Panc1 (cell line): ENCODE data around the gene TSC22D1. TPM values are rescaled to one million over a fixed set of nuclear protein-coding genes. Genes with fewer than 3 reads are reported as not detected.

ENCODE experiments used
- ATAC-seq: fragments of 200-7000 bp; cut with Tn5 transposase; 2 replicates; pipeline ENCODE4 v1.9.1; 2020; ENCODE audit warnings: mild to moderate bottlenecking, moderate library complexity
- BruUV-seq: library from RNA; stranded (reverse); fragments of 400-500 nt; replicated peaks from 2 replicates; lab custom pipeline; 2021; lab: Mats Ljungman, UMichigan
- CTCF ChIA-PET: fragments of 300-600 bp; sonication (Branson Sonifier 250); formaldehyde crosslinking; loops from one replicate; lab custom pipeline; 2022; ENCODE audit warnings: antibody characterized with exemption; lab: Charles Lee
- POLR2A ChIA-PET: fragments of 300-600 bp; sonication (Branson Sonifier 250); formaldehyde crosslinking; loops from one replicate; lab custom pipeline; 2022; ENCODE audit warnings: antibody characterized with exemption; lab: Charles Lee
- DNase-seq: peaks from one replicate; pipeline ENCODE4 v3.0.0-alpha.2; 2010; ENCODE audit warnings: low read depth, low spot score
- H3K27ac ChIP-seq: 2 replicates; pipeline ENCODE4 v1.5.1; 2011; ENCODE audit warnings: mild to moderate bottlenecking, low read length, inconsistent platforms
- H3K27me3 ChIP-seq: fragments of 200-500 bp; sonication (Bioruptor generic); 2 replicates; pipeline ENCODE4 v1.6.0; 2014; ENCODE audit warnings: low read length, inconsistent platforms; ENCODE audit not compliant: control insufficient read depth, insufficient read depth
- H3K36me3 ChIP-seq: fragments of 200-500 bp; sonication (Bioruptor generic); 2 replicates; pipeline ENCODE4 v1.5.1; 2014; ENCODE audit warnings: inconsistent platforms, mild to moderate bottlenecking, low read length, moderate library complexity; ENCODE audit not compliant: control insufficient read depth, insufficient read depth
- H3K4me1 ChIP-seq: 2 replicates; pipeline ENCODE4 v1.5.1; 2011; ENCODE audit warnings: inconsistent platforms, mild to moderate bottlenecking, low read length, moderate library complexity; ENCODE audit not compliant: control insufficient read depth, insufficient read depth
- H3K4me3 ChIP-seq, 2 experiments: 2 replicates each; pipeline ENCODE4 v1.5.1; 2011 to 2012; ENCODE audit warnings: low read depth in 2 of 2, low read length in 2 of 2, mild to moderate bottlenecking in 2 of 2, inconsistent platforms in 1 of 2, moderate library complexity in 1 of 2
- H3K9me3 ChIP-seq: fragments of 200-500 bp; sonication (Bioruptor generic); 2 replicates; pipeline ENCODE4 v1.5.1; 2014; ENCODE audit warnings: low read depth, mild to moderate bottlenecking, inconsistent platforms, low read length, moderate library complexity; ENCODE audit not compliant: control insufficient read depth, insufficient read depth
- CTCF ChIP-seq: fragments of 450-650 bp; IDR thresholded peaks from 2 replicates; pipeline ENCODE4 v1.5.1; 2017; ENCODE audit warnings: mild to moderate bottlenecking
- POLR2AphosphoS5 ChIP-seq: IDR thresholded peaks from 2 replicates; pipeline ENCODE4 v1.6.1; 2012; ENCODE audit warnings: mild to moderate bottlenecking, low read depth, low read length, moderate library complexity
- REST ChIP-seq, 2 experiments: IDR thresholded peaks; 2 replicates each; pipeline ENCODE4 v1.6.1; 2011 to 2012; ENCODE audit warnings: low read depth in 2 of 2, control low read depth in 1 of 2, low read length in 1 of 2, mild to moderate bottlenecking in 1 of 2, moderate library complexity in 1 of 2; ENCODE audit not compliant: insufficient read depth in 1 of 2
- SIN3A ChIP-seq: IDR thresholded peaks from 2 replicates; pipeline ENCODE4 v1.6.1; 2012; ENCODE audit warnings: low read depth, mild to moderate bottlenecking, low read length, moderate library complexity, borderline replicate concordance; ENCODE audit not compliant: insufficient read depth
- TCF7L2 ChIP-seq: IDR thresholded peaks from 2 replicates; pipeline ENCODE4 v1.6.1; 2011; ENCODE audit warnings: mild to moderate bottlenecking, low read depth, low read length, inconsistent platforms
- in situ Hi-C: cut with HindIII; loops from 2 replicates; pipeline ENCODE4 v1.10.0; 2016; ENCODE audit warnings: low sequenced_read_pairs, low pct_unique_long_range_greater_than_20kb
- intact Hi-C: fragments of 100-400 bp; cut with micrococcal nuclease; formaldehyde crosslinking; loops from one replicate; pipeline ENCODE4 v1.10.0; 2022; ENCODE audit not compliant: unreplicated experiment
- total RNA-seq: library from RNA; stranded (reverse); gene quantifications from one replicate; pipeline ENCODE4 v1.2.1, GENCODE V29; 2021; ENCODE audit not compliant: unreplicated experiment

The TSC22D1 gene
- total RNA-seq, 1 experiment from 2014 or later, result 31.8 TPM

- TF ChIP-seq REST (IDR thresholded peaks at IDR 0.05; ENCODE audit: insufficient read depth in 1 of 2, low read depth in 2 of 2, low read length in 1 of 2) (no peak), CTCF (no peak), TCF7L2 (no peak), SIN3A (no peak), POLR2AphosphoS5 (no peak)
- no peaks in the 10 kb centered on the region for H3K27me3 ChIP-seq
- in situ Hi-C loops, result no loop called here
- ATAC-seq, result peak; percentile 75
- H3K36me3 ChIP-seq, result peaks cover 12% of the 10 kb centered on the region; the same call in 1 of the 2 replicates
- no TSS peak for BruUV-seq
- no peaks in the 10 kb centered on the region for H3K9me3 ChIP-seq
- ChIA-PET POLR2A (interaction anchor here (0.6 to 0.7 kb wide), 6 partner anchors 9 to 272 kb away, joined by 3 to 11 read pairs (median 4); no protein-coding TSS in a partner anchor), CTCF (interaction anchor here (0.6 to 0.7 kb wide), 4 partner anchors 15 to 477 kb away, joined by 6 to 20 read pairs (median 8); no protein-coding TSS in a partner anchor)
- H3K27ac ChIP-seq, result peak overlapping the region; percentile 80
- peak; percentile 76 for DNase-seq
- intact Hi-C loops, result no loop called here
- peak overlapping the region; percentile 61 to 75 for H3K4me3 ChIP-seq
- H3K4me1 ChIP-seq, result peaks cover 6% of the 10 kb centered on the region; the same call in 1 of the 2 replicates
Measured at GRCh38 chr13:44435142-44435918, 140.8 kb downstream of the TSC22D1 start.

GRCh38 chr13:44434766-44435141 is 141.4 kb downstream of the TSC22D1 start:
- ChIA-PET CTCF (interaction anchor here (0.7 kb wide), 1 partner anchor 15 kb away, joined by 6 read pairs; no protein-coding TSS in a partner anchor), POLR2A (interaction anchor here (0.7 kb wide), 3 partner anchors 10 to 272 kb away, joined by 3 to 11 read pairs (median 3); no protein-coding TSS in a partner anchor)
- TF ChIP-seq POLR2AphosphoS5 (no peak), TCF7L2 (no peak), SIN3A (no peak), REST (IDR thresholded peaks at IDR 0.05; ENCODE audit: insufficient read depth in 1 of 2, low read depth in 2 of 2, low read length in 1 of 2) (no peak), CTCF (no peak)
- peak overlapping the region; percentile 66 for H3K27ac ChIP-seq
- BruUV-seq, result no TSS peak
- in situ Hi-C loops (no loop called here), intact Hi-C loops (no loop called here)
- peaks cover 6% of the 10 kb centered on the region; the same call in 1 of the 2 replicates for H3K4me1 ChIP-seq
- DNase-seq (no peak), ATAC-seq (no peak)
- no peaks in the 10 kb centered on the region for H3K27me3 ChIP-seq
- H3K36me3 ChIP-seq, result peaks cover 12% of the 10 kb centered on the region; the same call in 1 of the 2 replicates
- no peaks in the 10 kb centered on the region for H3K9me3 ChIP-seq
- H3K4me3 ChIP-seq, result peak overlapping the region; percentile 57 to 61
